AG09309 (cell line): ENCODE results near the gene CLIC1.

Experiments
- DNase-seq: peaks from one replicate; pipeline ENCODE4 v3.0.0-alpha.2; 2010; ENCODE audit warnings: low read depth
- H3K4me3 ChIP-seq: 2 replicates; pipeline ENCODE4 v1.5.1; 2011; ENCODE audit warnings: mild to moderate bottlenecking, low read depth, low read length, moderate library complexity; ENCODE audit not compliant: control insufficient read depth
- TF ChIP-seq, protein P1 (sequence below): IDR thresholded peaks from 2 replicates; pipeline ENCODE4 v1.5.1; 2011; ENCODE audit warnings: mild to moderate bottlenecking, low read depth, low read length, inconsistent platforms; ENCODE audit not compliant: insufficient read depth, control insufficient read depth; ENCODE audit errors: missing control alignments

The CLIC1 gene

GRCh38 chr6:31776485-31776988, 40.2 kb upstream of the CLIC1 start:
- TF ChIP-seq, protein P1, sequence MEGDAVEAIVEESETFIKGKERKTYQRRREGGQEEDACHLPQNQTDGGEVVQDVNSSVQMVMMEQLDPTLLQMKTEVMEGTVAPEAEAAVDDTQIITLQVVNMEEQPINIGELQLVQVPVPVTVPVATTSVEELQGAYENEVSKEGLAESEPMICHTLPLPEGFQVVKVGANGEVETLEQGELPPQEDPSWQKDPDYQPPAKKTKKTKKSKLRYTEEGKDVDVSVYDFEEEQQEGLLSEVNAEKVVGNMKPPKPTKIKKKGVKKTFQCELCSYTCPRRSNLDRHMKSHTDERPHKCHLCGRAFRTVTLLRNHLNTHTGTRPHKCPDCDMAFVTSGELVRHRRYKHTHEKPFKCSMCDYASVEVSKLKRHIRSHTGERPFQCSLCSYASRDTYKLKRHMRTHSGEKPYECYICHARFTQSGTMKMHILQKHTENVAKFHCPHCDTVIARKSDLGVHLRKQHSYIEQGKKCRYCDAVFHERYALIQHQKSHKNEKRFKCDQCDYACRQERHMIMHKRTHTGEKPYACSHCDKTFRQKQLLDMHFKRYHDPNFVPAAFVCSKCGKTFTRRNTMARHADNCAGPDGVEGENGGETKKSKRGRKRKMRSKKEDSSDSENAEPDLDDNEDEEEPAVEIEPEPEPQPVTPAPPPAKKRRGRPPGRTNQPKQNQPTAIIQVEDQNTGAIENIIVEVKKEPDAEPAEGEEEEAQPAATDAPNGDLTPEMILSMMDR: no peak
- H3K4me3 ChIP-seq: no peak overlapping the region
- no peak for DNase-seq

- TF ChIP-seq, protein P1: no peak
- H3K4me3 ChIP-seq: no peak overlapping the region
- no peak for DNase-seq
Measured at GRCh38 chr6:31775633-31776484, 39.5 kb upstream of the CLIC1 start.

DNA sequence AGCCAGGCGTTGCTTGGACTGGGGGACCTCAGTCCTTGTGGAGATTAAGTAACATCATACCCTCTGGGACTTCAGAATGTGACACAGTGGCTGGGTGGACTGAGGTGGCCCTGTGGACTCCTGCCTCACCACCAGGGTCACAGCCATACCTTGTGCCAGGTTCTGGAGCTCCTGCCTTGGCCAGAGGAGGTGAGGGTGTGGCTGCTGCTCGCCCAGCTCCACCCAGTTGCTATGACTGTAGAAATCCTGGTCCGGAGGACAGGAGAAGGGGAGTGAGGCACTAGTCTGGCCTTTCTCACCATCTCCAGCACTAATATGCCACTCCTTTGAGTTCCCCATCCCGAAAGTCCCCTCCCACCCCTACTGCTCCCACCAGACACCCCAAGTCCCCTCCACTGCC, 38.9 kb upstream of the CLIC1 start:
- TF ChIP-seq, protein P1: no peak
- no peak for DNase-seq
- H3K4me3 ChIP-seq: no peak overlapping the region

DNA sequence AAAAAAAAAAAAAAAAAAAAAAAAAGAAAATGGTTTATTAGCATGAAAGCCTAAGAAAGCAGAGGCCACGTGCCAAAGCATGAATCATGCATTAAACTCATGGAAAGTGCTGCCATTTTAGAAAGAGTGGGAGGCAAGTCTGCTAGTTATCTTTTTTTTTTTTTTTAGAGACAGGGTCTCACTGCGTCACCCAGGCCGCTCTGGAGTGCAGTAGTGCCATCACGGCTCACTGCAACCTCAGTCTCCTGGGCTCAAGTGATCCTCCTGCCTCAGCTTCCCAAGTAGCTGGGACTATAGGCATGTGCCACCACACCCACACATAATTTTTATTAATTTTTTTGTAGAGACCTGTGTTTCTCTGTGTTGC, 35.6 kb upstream of the CLIC1 start:
- TF ChIP-seq, protein P1: no peak
- H3K4me3 ChIP-seq: no peak overlapping the region
- no peak for DNase-seq

- TF ChIP-seq, protein P1: no peak
- DNase-seq: no peak
- H3K4me3 ChIP-seq: no peak overlapping the region
Measured at GRCh38 chr6:31770860-31771259, 34.5 kb upstream of the CLIC1 start.

DNA sequence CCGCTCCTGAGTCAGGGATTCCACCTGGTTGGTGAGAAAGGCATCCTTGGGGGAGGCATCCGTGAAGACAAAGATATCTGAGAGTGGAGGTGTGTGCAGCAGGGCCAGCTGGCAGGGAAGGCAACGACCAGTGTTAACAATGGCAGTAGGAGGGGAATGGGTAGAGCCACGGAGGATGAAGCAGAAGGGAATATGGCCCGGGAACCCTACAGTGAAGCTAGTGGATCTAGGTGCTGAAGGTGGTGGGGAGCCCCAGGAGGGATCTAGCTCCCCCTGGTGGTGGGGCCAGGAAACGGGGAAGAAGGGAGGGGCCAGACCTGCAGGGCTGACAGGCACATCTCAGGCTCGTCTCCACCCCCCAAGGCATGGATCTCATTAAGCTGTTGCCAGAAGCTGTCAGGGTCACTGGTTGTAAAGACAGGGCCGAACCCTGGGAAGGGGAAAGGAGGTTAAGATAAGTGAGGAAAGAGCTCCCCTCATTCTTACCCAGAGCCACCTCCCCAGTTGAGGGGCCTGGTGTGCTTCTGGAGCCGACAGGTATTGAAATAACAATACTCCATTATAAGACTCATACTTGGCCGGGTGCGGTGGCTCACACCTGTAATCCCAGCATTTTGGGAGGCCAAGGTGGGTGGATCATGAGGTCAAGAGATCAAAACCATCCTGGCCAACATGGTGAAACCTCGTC, 33.5 kb upstream of the CLIC1 start:
- no peak overlapping the region for H3K4me3 ChIP-seq
- TF ChIP-seq, protein P1: peak; percentile 86
- no peak for DNase-seq
